PC-9 (cell line): ENCODE results near the gene ME2. TPM values are rescaled to one million over a fixed set of nuclear protein-coding genes. Genes with fewer than 3 reads are reported as not detected.

ENCODE experiments used
- BruUV-seq: library from RNA; stranded (reverse); fragments of 400-500 nt; replicated peaks from 2 replicates; lab custom pipeline; 2021; lab: Mats Ljungman, UMichigan
- CTCF ChIA-PET: fragments of 300-600 bp; sonication (Branson Sonifier 250); formaldehyde crosslinking; loops from one replicate; lab custom pipeline; 2022; ENCODE audit warnings: antibody characterized with exemption; lab: Charles Lee
- POLR2A ChIA-PET: fragments of 300-600 bp; sonication (Branson Sonifier 250); formaldehyde crosslinking; loops from one replicate; lab custom pipeline; 2022; ENCODE audit warnings: antibody characterized with exemption; ENCODE audit not compliant: unreplicated experiment; lab: Charles Lee
- DNase-seq, 2 experiments: peaks; one replicate each; pipeline versions ENCODE4 v3.0.0 to v3.0.0-alpha.2; 2015 to 2022; ENCODE audit warnings: mixed read lengths in 1 of 2
- H2AFZ ChIP-seq: fragments of 200-600 bp; sonication (generic); 2 replicates; pipeline ENCODE4 v1.8.1; 2017; ENCODE audit warnings: antibody characterized with exemption
- H3F3A ChIP-seq: fragments of 200-600 bp; sonication (generic); 2 replicates; pipeline ENCODE4 v1.8.1; 2017; ENCODE audit warnings: antibody characterized with exemption, mild to moderate bottlenecking, low read depth; ENCODE audit not compliant: insufficient read depth
- H3K27ac ChIP-seq: fragments of 200-600 bp; sonication (generic); 2 replicates; pipeline ENCODE4 v1.6.1; 2016; ENCODE audit warnings: mixed run types
- H3K27me3 ChIP-seq: fragments of 200-600 bp; sonication (generic); 2 replicates; pipeline ENCODE4 v1.6.1; 2016; ENCODE audit warnings: low read depth, mixed run types; ENCODE audit not compliant: insufficient read depth
- H3K36me3 ChIP-seq: fragments of 200-600 bp; sonication (generic); 2 replicates; pipeline ENCODE4 v1.6.1; 2016; ENCODE audit warnings: low read depth, mixed run types
- H3K4me1 ChIP-seq: fragments of 200-600 bp; sonication (generic); replicated peaks from 2 replicates; pipeline ENCODE4 v1.6.1; 2016; ENCODE audit warnings: mixed run types; ENCODE audit not compliant: insufficient read depth
- H3K4me2 ChIP-seq: fragments of 200-600 bp; sonication (generic); 2 replicates; pipeline ENCODE4 v1.6.1; 2017; ENCODE audit warnings: mixed run types
- H3K4me3 ChIP-seq: fragments of 200-600 bp; sonication (generic); 2 replicates; pipeline ENCODE4 v1.6.1; 2016; ENCODE audit warnings: mixed run types
- H3K79me2 ChIP-seq: fragments of 200-600 bp; sonication (generic); 2 replicates; pipeline ENCODE4 v1.6.1; 2017; ENCODE audit warnings: low read depth, mixed run types
- H3K9me2 ChIP-seq: fragments of 200-600 bp; sonication (generic); 2 replicates; pipeline ENCODE4 v1.8.1; 2017; ENCODE audit warnings: mild to moderate bottlenecking; ENCODE audit not compliant: insufficient read depth
- H3K9me3 ChIP-seq: fragments of 200-600 bp; sonication (generic); 2 replicates; pipeline ENCODE4 v1.8.1; 2016; ENCODE audit warnings: low read depth; ENCODE audit not compliant: insufficient read depth
- H4K20me1 ChIP-seq: fragments of 200-600 bp; sonication (generic); 2 replicates; pipeline ENCODE4 v1.8.1; 2017; ENCODE audit not compliant: insufficient read depth
- CTCF ChIP-seq: fragments of 200-600 bp; sonication (generic); conservative IDR thresholded peaks from 2 replicates; pipeline ENCODE4 v1.6.1; 2017; ENCODE audit warnings: mixed run types, antibody characterized with exemption, mild to moderate bottlenecking, moderate library complexity
- EZH2 ChIP-seq: fragments of 200-600 bp; sonication (generic); IDR thresholded peaks from 2 replicates; pipeline ENCODE4 v1.8.0; 2017; ENCODE audit warnings: antibody characterized with exemption, low read depth
- intact Hi-C: fragments of 100-400 bp; cut with micrococcal nuclease; formaldehyde crosslinking; loops from one replicate; pipeline ENCODE4 v1.10.0; 2022; ENCODE audit not compliant: unreplicated experiment
- total RNA-seq: library from RNA; stranded (reverse); gene quantifications from 2 replicates; pipeline ENCODE4 v1.2.3, GENCODE V29; 2021

The ME2 gene
- total RNA-seq, 1 experiment from 2014 or later = 27.9 TPM

- Histone ChIP-seq H3K27ac (no peak overlapping the region), H3K9me3 (no peaks in the 10 kb centered on the region; the same call in 1 of the 2 replicates), H4K20me1 (no peaks in the 10 kb centered on the region), H3K79me2 (no peaks in the 10 kb centered on the region), H3K4me3 (no peak overlapping the region), H2AFZ (no peak overlapping the region), H3F3A (no peaks in the 10 kb centered on the region), H3K4me2 (no peak overlapping the region), H3K4me1 (0 out of 2 replicates have a peak, but pooled peaks cover 4% of the 10 kb centered on the region), H3K27me3 (no peaks in the 10 kb centered on the region), H3K36me3 (peaks cover 8% of the 10 kb centered on the region), H3K9me2 (no peaks in the 10 kb centered on the region)
- no TSS peak for BruUV-seq
- ChIA-PET CTCF (no interaction called here), POLR2A (no interaction called here)
- intact Hi-C loops = no loop called here
- DNase-seq = no peak
- TF ChIP-seq EZH2 (no peak), CTCF (no peak)
Observed at GRCh38 chr18:50987261-50987660, 108.3 kb downstream of the ME2 start.

- DNase-seq = no peak
- Histone ChIP-seq H3K4me1 (0 out of 2 replicates have a peak, but pooled peaks cover 4% of the 10 kb centered on the region), H3F3A (no peaks in the 10 kb centered on the region), H3K27ac (no peak overlapping the region), H3K9me3 (no peaks in the 10 kb centered on the region; the same call in 1 of the 2 replicates), H3K79me2 (no peaks in the 10 kb centered on the region), H2AFZ (no peak overlapping the region), H3K4me2 (no peak overlapping the region), H4K20me1 (no peaks in the 10 kb centered on the region), H3K9me2 (no peaks in the 10 kb centered on the region), H3K27me3 (no peaks in the 10 kb centered on the region), H3K36me3 (no peaks in the 10 kb centered on the region), H3K4me3 (no peak overlapping the region)
- no TSS peak for BruUV-seq
- TF ChIP-seq EZH2 (no peak), CTCF (no peak)
- ChIA-PET CTCF (interaction anchor here (0.5 kb wide), 1 partner anchor 10 kb away, joined by 3 read pairs; no protein-coding TSS in a partner anchor), POLR2A (no interaction called here)
- intact Hi-C loops = no loop called here
Observed at GRCh38 chr18:50989711-50990110, 110.8 kb downstream of the ME2 start.

- intact Hi-C loops = no loop called here
- no peaks in the 10 kb centered on the region for H3K36me3 ChIP-seq
- H3K4me3 ChIP-seq = no peak overlapping the region
- TF ChIP-seq EZH2 = no peak
- TF ChIP-seq CTCF = no peak
- BruUV-seq = no TSS peak
- no peaks in the 10 kb centered on the region; the same call in 1 of the 2 replicates for H3K9me3 ChIP-seq
- H3K4me2 ChIP-seq = no peak overlapping the region
- H3K4me1 ChIP-seq = no peaks in the 10 kb centered on the region
- H2AFZ ChIP-seq = no peak overlapping the region
- H3K27ac ChIP-seq = no peak overlapping the region
- H3K79me2 ChIP-seq = no peaks in the 10 kb centered on the region
- no peaks in the 10 kb centered on the region for H3K27me3 ChIP-seq
- H4K20me1 ChIP-seq = no peaks in the 10 kb centered on the region
- H3F3A ChIP-seq = no peaks in the 10 kb centered on the region
- ChIA-PET POLR2A (no interaction called here), CTCF (no interaction called here)
- DNase-seq = no peak
- no peaks in the 10 kb centered on the region for H3K9me2 ChIP-seq
Observed at GRCh38 chr18:50992351-50992762, 113.4 kb downstream of the ME2 start.
